ENCODE data around the gene TBC1D2B. TPM values are rescaled to one million over a fixed set of nuclear protein-coding genes. Genes with fewer than 3 reads are reported as not detected.

TBC1D2B gene
- total and polyA plus RNA-seq, 2 of the 4 experiments (the other 2 are of a cell fraction), result 17.7 to 28.3 TPM

DNA sequence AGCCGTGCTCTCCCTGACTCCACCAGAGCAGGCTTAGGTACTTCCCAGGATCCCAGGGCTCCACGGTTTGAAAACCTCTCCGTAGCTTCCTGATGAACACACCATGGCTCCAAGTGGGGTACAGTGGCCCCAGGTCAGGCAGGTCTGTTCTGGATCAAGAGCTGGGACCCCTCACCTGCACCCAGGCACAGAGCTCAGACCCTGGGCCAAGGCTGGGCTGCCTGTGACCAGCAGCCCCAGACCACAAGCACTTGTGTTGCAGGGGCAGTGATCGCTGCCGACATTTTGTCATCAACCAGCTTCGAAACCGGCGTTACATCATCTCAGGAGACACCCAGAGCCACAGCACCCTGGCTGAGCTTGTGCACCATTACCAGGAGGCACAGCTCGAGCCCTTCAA, 20.2 kb upstream of the TBC1D2B start:
- H3K56ac ChIP-seq (ENCODE audit: extremely low read depth, insufficient read depth, low read length), result no peak overlapping the region
- peaks cover 15% of the 10 kb centered on the region for H3K4me1 ChIP-seq (ENCODE audit: control insufficient read depth, insufficient read depth, low read length)
- no peak overlapping the region for H3K4me2 ChIP-seq (ENCODE audit: low read depth, low read length)
- H3K9me1 ChIP-seq (ENCODE audit: insufficient read depth, low read length), result peaks cover 12% of the 10 kb centered on the region
- peaks cover 24% of the 10 kb centered on the region for H3K27me3 ChIP-seq (ENCODE audit: control insufficient read depth, insufficient read depth, low read length)
- intact Hi-C loops (cut with micrococcal nuclease), result no loop called here
- H3K4ac ChIP-seq (ENCODE audit: low read depth, low read length), result no peak overlapping the region
- DNase-seq, result no peak
- no peak overlapping the region for H2BK20ac ChIP-seq (ENCODE audit: low read depth, low read length)
- no peaks in the 10 kb centered on the region for H3K9me3 ChIP-seq (ENCODE audit: control insufficient read depth, insufficient read depth, low read length)
- H3K4me3 ChIP-seq (ENCODE audit: insufficient read depth, low read depth, low read length), result no peak overlapping the region
- no peak overlapping the region for H3K23ac ChIP-seq (ENCODE audit: low read depth, low read length)
- no peak overlapping the region for H3K9ac ChIP-seq (ENCODE audit: low read depth, low read length)
- H3K79me1 ChIP-seq (ENCODE audit: low read depth in 1 of 2, low read length in 2 of 2), result no peaks in the 10 kb centered on the region
- in situ Hi-C loops (cut with MboI; ENCODE audit: low sequenced_read_pairs), result no loop called here
- dilution Hi-C loops (cut with HindIII; ENCODE audit: low sequenced_read_pairs, unreplicated experiment), result no loop called here
- no peak overlapping the region for H2AK9ac ChIP-seq (replicated peaks; ENCODE audit: low read depth, low read length, poor library complexity)
- ChIA-PET CTCF (no interaction called here), POLR2A (ENCODE audit: unreplicated experiment) (no interaction called here)
- no peak overlapping the region for H3K27ac ChIP-seq (ENCODE audit: insufficient read depth, low read length)
- H4K20me1 ChIP-seq (ENCODE audit: insufficient read depth, low read length), result peaks cover 17% of the 10 kb centered on the region
- H3K14ac ChIP-seq (replicated peaks; ENCODE audit: low read depth, low read length), result no peak overlapping the region
- H3K18ac ChIP-seq (ENCODE audit: low read depth, low read length), result no peak overlapping the region
- TF ChIP-seq SMC3 (IDR thresholded peaks at IDR 0.05; ENCODE audit: low read depth, low read length) (no peak), CHD1 (IDR thresholded peaks at IDR 0.05; ENCODE audit: low read depth, low read length) (no peak), MAZ (IDR thresholded peaks at IDR 0.05; ENCODE audit: borderline replicate concordance, low read depth, low read length) (no peak), BHLHE40 (IDR thresholded peaks at IDR 0.05; ENCODE audit: low read depth, low read length) (no peak), NFE2L2 (IDR thresholded peaks at IDR 0.05; ENCODE audit: low read depth, low read length) (no peak), RFX5 (IDR thresholded peaks at IDR 0.05; ENCODE audit: low read depth, low read length) (no peak), MXI1 (IDR thresholded peaks at IDR 0.05; ENCODE audit: borderline replicate concordance, low read depth, low read length) (no peak), CTCF (conservative IDR thresholded peaks at IDR 0.05; ENCODE audit: low read depth, low read length) (no peak), USF2 (IDR thresholded peaks at IDR 0.05; ENCODE audit: low read depth, low read length) (no peak), FOS (IDR thresholded peaks at IDR 0.05; ENCODE audit: low read depth, low read length) (no peak), POLR2A (IDR thresholded peaks at IDR 0.05; ENCODE audit: low read depth, low read length) (no peak)
- TF ChIP-seq, protein P1, sequence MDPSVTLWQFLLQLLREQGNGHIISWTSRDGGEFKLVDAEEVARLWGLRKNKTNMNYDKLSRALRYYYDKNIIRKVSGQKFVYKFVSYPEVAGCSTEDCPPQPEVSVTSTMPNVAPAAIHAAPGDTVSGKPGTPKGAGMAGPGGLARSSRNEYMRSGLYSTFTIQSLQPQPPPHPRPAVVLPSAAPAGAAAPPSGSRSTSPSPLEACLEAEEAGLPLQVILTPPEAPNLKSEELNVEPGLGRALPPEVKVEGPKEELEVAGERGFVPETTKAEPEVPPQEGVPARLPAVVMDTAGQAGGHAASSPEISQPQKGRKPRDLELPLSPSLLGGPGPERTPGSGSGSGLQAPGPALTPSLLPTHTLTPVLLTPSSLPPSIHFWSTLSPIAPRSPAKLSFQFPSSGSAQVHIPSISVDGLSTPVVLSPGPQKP (IDR thresholded peaks at IDR 0.05; ENCODE audit: borderline replicate concordance, low read depth, low read length), result no peak
- no peak overlapping the region for H2BK120ac ChIP-seq (ENCODE audit: low read depth, low read length)
- peak overlapping the region; percentile 34; the same call in 1 of the 2 replicates for H2AK5ac ChIP-seq (ENCODE audit: low read depth, low read length)
- no peak overlapping the region for H4K5ac ChIP-seq (ENCODE audit: low read depth, low read length)
- H2BK5ac ChIP-seq (ENCODE audit: low read depth, low read length, poor library complexity, severe bottlenecking), result no peak overlapping the region
- 93% methylated on average over 7 of the region's 9 CpGs; no CpG with 5 or more reads in 1 of the 2 experiments for WGBS, 2 experiments (ENCODE audit: extremely low coverage in 2 of 2, insufficient read length in 1 of 2)
- no peak for ATAC-seq (ENCODE audit: low read depth)
- no peak overlapping the region for H4K8ac ChIP-seq (ENCODE audit: low read depth in 2 of 2, low read length in 2 of 2)
- no peaks in the 10 kb centered on the region for H3K36me3 ChIP-seq (ENCODE audit: control insufficient read depth, insufficient read depth, low read length)
- no peak overlapping the region for H4K91ac ChIP-seq (ENCODE audit: insufficient read depth, low read depth, low read length)
- no peak overlapping the region for H2AFZ ChIP-seq (replicated peaks; ENCODE audit: low read length, poor library complexity)
- no TSS peak for BruUV-seq (replicated peaks)
- H2BK15ac ChIP-seq (ENCODE audit: low read depth, low read length), result no peak overlapping the region

Measured in IMR-90 (cell line).